ENCODE measurements around the gene EVA1A.

DNA sequence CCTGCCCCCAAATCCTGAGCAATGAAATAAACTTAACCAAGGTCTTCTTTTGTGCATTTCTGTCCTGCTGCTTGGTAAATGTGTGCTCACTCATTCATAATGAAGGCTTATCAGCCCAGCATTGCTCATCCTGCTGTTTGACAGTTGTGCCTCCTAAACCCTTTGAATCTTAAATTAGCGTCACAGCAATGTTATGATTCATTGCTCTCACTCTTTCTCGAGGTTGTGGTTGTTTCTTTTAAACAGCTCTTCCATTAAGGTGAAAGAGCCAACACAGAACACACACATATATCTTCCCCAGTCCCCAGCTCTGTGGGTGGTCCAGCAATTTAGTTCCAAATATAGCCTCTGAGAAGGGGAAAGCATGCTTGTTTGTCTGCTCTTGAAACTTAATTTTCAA, 84.0 kb downstream of the EVA1A start:
- TF ChIP-seq, protein P1, sequence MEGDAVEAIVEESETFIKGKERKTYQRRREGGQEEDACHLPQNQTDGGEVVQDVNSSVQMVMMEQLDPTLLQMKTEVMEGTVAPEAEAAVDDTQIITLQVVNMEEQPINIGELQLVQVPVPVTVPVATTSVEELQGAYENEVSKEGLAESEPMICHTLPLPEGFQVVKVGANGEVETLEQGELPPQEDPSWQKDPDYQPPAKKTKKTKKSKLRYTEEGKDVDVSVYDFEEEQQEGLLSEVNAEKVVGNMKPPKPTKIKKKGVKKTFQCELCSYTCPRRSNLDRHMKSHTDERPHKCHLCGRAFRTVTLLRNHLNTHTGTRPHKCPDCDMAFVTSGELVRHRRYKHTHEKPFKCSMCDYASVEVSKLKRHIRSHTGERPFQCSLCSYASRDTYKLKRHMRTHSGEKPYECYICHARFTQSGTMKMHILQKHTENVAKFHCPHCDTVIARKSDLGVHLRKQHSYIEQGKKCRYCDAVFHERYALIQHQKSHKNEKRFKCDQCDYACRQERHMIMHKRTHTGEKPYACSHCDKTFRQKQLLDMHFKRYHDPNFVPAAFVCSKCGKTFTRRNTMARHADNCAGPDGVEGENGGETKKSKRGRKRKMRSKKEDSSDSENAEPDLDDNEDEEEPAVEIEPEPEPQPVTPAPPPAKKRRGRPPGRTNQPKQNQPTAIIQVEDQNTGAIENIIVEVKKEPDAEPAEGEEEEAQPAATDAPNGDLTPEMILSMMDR (IDR thresholded peaks at IDR 0.05) = no peak
- TF ChIP-seq, protein P2, sequence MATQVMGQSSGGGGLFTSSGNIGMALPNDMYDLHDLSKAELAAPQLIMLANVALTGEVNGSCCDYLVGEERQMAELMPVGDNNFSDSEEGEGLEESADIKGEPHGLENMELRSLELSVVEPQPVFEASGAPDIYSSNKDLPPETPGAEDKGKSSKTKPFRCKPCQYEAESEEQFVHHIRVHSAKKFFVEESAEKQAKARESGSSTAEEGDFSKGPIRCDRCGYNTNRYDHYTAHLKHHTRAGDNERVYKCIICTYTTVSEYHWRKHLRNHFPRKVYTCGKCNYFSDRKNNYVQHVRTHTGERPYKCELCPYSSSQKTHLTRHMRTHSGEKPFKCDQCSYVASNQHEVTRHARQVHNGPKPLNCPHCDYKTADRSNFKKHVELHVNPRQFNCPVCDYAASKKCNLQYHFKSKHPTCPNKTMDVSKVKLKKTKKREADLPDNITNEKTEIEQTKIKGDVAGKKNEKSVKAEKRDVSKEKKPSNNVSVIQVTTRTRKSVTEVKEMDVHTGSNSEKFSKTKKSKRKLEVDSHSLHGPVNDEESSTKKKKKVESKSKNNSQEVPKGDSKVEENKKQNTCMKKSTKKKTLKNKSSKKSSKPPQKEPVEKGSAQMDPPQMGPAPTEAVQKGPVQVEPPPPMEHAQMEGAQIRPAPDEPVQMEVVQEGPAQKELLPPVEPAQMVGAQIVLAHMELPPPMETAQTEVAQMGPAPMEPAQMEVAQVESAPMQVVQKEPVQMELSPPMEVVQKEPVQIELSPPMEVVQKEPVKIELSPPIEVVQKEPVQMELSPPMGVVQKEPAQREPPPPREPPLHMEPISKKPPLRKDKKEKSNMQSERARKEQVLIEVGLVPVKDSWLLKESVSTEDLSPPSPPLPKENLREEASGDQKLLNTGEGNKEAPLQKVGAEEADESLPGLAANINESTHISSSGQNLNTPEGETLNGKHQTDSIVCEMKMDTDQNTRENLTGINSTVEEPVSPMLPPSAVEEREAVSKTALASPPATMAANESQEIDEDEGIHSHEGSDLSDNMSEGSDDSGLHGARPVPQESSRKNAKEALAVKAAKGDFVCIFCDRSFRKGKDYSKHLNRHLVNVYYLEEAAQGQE (IDR thresholded peaks at IDR 0.05; ENCODE audit: insufficient read depth in 1 of 2, low read depth in 2 of 2, low read length in 1 of 2) = no peak
- TF ChIP-seq POLR2AphosphoS5 (IDR thresholded peaks at IDR 0.05; ENCODE audit: low read depth, low read length) (no peak), SIN3A (IDR thresholded peaks at IDR 0.05; ENCODE audit: borderline replicate concordance, insufficient read depth, low read depth, low read length) (no peak), TCF7L2 (IDR thresholded peaks at IDR 0.05; ENCODE audit: low read depth, low read length) (no peak)

Measured in Panc1 (cell line).